NCI-H510A (cell line): ENCODE results near the gene CYP3A5.
"Not testable (repeated sequence)": the region's sequence is repeated elsewhere in the genome, so short reads cannot be mapped to it uniquely, and the experiment has no call there.

Experiments used
- DNase-seq: peaks from one replicate; lab custom pipeline; 2025; lab: John Stamatoyannopoulos, UW

The CYP3A5 gene

DNA sequence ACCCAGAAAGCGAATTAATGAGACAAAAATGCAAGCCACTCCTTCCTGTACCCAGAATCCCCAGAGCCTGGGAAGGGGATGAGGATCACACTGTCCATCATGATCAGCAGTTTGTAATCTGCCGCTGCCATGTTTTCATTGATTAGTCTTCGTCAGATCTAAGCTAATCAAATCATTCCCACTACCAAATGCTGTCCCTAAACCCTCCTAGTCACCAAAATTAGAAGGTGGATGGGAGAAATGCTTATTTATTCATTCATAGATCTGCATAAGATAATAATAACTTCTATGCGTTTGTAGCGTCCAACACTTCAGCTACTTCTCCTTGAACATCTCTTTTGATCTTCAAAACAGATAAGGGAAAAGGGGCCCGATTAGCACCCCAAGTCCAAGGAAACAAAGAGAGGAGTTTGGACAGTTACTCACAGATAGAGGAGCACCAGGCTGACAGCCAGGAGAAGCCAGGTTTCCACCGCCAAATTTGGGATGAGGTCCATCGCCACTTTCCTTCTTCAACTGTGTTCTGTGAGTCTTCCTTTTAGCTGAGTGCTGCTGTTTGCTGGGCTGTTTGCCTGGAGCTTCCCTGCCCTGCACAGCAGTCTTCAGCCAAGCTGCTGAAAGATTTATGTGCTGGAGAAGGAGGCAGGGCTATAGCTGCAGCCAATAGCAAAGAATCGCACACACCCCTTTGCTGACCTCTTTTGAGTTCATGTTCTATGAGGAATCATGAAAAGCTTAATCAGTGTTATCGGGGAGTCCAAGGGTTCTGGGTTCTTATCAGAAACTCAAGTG is at the start of gene CYP3A5:
Gene CYP3A5 (minus strand): TSS at position 597 of the 792 bp plus-strand sequence. CDS start 100 bp downstream, at position 497.
- DNase-seq = no peak

DNA sequence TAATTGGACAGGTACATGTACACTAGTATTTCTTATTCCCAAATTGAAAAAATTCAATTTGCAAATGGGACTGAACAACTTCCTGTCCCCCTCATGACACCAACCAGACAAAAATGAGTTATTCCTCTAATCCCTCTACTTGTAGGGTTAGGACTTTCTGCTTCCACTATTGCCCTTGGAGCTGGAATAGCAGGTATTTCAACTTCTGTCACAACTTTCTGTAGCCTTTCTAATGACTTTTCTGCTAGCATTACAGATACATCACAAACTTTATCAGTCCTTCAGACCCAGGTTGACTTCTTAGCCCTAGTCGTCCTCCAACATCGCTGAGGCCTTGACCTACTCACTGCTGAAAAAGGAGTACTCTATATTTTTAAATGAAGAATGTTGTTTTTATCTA is 48.8 kb upstream of the CYP3A5 start:
- no peak for DNase-seq

DNA sequence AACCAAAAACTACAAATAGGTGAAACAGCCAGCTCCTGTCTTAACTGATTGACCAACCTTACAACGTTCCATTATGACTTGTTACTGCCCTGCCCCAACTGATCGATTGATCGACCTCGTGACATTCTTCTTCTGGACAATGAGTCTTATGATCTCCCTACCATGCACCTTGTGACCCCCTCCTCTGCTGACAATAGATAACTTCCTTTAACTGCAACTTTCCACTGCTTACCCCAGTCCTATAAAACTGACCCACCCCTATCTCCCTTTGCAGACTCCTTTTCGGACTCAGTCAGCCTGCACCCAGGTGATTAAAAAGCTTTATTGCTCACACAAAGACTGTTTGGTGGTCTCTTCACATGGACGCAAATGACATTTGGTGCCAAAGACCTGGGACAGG is 43.4 kb upstream of the CYP3A5 start:
- not testable (repeated sequence) for DNase-seq

DNA sequence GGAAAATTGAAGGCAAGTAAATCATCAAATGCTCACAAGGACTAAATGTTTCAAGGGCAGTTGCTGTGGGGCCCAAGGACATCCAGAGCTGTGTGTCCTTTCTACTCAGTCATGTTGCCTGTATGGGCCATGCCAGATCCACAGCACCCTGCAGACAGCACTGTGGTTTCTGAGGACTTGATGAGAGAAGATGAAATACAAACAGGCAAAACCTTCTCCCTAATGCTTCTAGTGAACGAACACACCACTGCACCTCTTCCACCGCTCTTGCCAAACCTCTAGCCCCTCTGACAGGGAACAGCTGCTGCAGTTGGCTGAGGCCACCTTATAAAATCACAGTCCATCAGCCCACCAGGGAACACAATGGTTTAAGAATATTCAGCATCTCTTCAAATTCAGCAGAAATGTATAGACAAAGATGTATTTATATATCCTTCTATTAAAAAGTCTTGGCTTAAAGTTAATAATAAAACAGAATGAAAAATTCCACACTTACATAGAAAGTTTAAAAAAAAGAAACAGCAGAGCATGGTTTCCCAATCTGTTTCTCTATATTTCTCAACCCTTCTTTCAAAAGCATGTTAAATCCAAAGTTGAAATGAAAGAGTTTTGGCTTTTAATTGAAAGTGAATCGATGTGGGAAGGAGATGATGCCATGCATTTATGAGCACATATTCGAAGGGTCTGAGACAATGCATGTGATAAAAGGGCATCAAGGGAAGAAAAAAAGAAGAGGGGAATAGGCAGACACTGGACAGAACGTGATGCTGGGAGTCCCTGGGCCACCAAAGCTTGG is 41.2 kb upstream of the CYP3A5 start:
- DNase-seq = no peak

DNA sequence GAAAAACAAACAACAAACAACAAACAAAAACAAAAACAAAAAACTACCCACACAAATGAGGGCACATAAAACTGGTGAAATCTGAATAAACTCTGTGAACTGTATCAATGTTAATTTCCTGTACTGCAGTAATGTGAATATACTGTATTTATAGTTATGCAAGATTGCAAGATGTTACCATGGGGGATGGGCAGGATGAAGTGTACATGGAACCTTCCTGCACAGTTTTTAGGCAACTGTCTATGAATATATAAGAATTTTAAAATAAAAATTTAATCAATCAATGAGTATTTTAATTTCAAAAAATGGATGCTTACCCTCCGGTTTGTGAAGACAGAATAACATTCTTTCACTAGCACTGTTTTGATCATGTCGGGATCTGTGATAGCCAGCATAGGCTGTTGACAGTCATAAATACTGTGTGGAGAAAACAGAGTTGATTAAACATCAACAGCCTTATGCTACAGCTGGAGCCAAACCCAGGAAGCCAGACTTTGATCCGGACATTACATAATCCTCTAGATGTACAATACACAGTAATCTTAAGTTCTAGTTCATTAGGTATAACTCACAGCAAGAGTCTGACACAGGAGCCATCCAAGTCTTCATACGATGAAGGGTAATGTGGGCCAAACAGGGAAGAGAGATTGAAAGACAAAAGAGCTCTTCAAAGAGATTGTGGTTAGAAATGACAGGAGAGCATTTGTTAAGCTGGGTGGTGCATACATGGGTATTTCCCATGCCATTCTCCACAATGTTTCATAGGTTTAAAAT is 40.4 kb upstream of the CYP3A5 start:
- DNase-seq = no peak

DNA sequence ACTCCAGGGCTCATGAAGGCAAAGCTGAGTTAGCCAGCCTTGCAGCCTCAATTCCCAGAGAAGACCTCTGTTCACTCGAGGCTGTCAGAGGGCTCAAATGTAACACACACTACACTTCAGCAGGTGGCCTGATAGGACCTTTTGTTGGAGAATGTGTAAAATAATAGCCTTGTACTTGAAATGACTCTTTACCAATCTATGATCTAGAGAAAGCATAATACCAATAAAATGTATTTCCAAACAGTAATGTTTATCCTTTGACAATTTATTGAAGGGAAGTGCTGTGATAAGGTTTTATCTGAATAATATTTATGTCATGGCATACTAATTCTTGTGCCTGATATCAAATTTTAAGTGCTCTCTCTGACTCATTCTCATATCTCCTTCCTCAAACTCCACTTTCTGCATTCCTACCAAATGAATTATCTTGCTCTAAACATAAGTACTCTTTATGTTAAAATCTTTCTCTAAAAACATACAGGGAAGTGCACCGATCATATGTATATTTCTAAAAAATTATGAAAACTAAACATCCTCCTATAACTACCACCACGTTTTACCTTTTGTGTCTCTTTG is 34.3 kb upstream of the CYP3A5 start:
- no peak for DNase-seq

DNA sequence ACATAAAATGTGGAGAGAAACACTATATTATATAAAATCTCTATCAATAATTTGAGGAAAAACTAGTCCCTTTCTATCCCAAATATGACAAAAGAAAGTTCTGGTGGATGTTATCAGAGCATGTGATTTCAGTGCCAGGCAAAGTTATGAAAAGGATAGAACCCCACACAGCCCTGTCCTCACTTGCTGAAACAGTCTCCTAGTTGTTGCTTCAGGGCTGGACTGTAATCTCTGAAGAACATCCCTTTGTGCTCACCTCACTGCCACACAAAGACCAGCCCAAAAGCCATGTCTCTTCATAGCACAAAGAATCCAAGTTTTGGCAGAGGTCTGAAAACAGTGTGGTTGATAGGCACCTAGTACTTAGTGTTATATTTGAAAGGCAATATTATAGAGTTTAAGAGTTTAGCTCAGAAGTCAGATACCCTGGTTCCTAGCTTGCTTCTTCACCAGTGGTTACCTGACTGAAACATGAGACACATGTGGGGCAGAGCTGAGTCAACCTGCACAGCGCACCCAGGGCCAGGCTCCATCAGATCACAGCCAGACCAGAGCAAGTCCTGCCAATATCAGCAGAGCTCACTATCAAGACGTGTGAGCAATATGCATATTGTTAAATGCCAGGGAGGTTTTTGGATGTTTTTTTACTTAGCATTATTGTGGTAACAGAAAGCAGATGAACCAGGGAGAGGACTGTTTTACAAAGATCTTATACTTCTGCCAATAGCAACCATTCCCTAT is 30.2 kb upstream of the CYP3A5 start:
- no peak for DNase-seq

DNA sequence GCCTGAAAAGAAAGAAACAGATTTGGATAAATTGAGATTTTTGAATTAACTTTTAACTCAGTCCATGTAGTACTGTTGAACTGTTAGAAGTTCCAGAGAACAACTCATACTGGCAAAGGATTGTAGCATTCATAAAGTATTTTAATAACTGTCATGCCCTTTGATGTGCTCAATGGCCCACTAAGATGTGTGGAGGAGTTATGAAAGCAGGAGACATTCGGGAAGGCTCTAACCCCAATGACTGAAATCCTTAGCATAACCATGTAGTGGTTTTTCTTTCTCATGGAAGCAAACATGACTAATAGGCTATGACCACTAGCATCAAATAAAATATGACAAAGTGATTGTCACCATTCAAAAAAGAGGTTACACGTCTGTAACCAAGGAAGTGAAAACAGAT is 29.5 kb upstream of the CYP3A5 start:
- DNase-seq = no peak

DNA sequence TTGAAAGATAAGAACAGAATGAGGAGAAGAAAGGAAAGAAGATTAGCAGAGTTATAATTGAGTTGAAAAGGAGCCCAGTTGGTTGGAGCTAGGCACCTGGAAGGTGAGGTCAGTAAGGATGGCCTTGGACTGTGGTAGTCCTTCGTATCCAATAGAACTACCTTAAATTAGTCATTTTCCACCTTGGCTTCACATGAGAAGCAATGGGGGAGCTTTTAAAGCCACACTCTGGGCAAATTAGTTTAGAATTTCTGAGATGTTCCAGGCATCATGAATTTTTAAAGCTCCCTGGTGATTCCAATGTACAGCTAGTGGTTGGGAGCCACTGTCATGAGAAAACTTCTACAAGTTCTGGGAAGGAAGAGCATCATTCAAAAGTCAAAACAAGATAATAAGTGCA is 27.3 kb upstream of the CYP3A5 start:
- DNase-seq = no peak

DNA sequence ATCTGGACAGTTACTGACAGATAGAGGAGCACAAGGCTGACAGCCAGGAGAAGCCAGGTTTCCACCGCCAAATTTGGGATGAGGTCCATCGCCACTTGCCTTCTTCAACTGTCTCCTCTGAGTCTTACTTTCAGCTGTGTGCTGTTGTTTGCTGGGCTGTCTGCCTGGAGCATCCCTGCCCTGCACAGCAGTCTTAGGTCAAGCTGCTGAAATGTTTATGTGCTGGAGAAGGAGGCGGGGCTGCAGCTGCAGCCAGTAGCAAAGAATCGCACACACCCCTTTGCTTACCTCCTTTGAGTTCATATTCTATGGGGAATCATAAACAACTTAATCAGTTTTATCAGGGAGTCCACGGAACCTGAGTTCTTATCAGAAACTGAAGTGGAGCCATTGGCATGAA is 20.1 kb upstream of the CYP3A5 start:
- no peak for DNase-seq

DNA sequence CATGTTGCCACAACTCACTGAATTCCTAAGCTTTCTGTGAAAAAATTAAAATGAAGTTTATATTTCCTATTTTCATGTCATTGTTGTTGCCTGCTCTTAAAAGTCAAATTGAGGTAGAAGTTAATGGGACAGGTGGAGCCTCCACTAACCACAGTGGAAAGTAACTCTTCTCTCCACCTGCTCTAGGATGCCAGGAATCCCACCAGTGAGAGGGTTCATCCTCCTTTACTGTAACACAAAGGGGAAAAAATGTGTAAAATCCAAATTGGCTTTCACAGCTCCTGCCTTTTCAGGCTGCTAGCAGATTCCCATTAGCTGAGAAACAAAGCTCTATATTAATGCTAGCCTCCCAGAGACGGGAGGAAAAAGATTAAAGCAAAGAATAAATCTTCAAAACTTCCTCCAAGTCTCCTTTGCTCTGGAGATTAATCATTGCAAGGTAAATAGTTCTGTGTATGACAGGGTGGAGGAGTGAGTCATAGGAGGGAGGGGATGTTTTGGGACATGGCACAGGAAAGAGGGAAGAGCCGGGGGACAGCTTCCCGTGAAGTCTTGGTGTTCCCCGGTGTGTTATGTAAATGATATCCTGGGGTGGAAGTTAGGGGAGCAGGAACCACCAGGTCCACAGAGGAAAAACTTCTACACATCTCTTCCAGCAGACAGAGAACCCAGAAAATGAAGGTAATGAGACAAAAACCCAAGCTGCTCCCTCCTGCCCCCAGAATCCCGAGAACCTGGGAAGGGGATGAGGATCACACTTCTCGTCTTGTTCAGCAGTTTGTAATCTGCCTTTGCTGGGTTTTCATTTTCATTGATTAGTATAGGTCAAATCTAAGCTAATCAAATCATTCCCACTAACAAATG is 19.3 kb upstream of the CYP3A5 start:
- DNase-seq = not testable (repeated sequence)

DNA sequence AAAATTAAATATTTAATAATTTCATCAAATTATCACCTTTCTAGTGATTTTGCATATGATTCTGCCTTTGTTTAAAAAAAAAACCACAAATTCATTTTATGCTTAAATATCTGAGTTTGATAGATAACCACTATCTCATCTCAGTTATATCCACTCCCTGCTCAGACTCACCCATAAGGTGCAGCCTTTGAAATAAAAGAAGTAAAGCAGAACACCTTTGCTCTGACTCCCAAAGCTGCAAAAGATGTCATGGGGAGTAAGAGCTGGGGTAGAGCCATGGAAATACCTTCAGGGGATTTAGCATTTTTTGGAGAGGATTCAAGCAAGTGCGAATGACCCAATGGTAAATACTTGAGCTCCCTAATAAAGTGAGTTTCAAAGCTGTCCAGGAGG is 15.1 kb upstream of the CYP3A5 start:
- no peak for DNase-seq

DNA sequence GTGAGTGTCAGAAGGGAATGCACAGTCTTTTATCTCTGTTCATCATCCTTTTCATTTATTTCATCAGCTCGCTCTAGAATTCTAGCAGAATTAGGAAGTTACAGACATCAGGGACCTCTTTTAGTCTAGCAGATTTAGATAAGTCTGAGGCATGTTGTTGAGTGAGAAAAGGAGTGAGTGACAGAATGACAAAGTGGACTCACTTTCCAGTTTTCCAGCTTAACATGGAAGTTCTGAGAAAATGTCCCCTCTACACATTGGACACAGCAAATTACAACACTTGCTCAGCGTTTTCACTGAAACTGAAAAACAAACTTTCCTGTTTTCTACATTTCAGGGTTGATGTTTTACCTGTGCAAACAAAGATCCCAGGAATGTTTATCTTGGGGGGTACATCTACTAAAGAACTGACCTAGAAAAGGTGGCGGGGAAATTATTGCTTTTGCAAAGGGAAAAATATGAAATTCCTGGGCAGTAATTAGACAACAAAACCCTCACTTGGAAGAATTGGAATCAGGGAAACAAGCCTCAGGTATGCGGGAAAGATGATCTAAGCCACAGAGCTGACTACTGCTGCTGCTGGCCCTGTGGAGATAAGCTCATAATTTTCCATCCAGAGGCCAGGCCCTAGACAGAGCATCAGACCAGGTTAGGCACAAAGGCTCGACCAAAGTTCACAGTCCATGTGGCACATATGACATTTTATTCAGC is 14.6 kb upstream of the CYP3A5 start:
- no peak for DNase-seq

DNA sequence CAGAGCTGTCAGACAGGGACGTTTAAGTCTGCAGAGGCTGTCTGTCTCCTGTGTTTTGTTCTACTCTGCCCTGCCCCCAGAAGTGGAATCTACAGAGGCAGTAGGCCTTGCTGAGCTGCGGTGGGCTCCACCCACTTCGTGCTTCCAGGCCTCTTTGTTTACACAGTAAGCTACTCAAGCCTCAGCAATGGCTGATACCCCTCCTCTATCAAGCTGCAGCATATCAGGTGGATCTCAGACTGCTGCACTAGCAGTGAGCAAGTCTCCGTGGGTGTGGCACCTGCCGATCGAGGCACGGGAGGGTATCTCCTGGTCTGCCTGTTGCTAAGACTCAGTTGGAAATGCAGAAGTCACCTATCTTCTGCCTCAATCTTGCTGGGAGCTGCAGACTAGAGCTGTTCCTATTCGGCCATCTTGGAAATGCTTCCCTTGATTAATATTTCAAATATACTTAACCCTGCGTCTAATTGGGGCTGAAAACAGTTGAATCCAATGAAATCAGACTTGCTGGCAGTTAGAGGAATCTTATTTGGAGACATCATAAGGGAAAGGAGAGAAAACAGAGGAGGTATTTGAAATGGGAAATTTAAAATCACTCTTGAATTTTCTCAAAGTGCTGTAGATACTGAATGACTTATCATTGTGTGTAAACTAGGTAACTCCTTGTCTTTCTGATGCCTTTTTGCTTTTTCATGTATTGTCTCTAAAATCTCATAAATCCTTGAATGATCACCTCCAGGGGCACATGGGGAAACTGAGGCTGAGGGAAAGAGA is 13.8 kb upstream of the CYP3A5 start:
- peak; percentile 17 for DNase-seq

DNA sequence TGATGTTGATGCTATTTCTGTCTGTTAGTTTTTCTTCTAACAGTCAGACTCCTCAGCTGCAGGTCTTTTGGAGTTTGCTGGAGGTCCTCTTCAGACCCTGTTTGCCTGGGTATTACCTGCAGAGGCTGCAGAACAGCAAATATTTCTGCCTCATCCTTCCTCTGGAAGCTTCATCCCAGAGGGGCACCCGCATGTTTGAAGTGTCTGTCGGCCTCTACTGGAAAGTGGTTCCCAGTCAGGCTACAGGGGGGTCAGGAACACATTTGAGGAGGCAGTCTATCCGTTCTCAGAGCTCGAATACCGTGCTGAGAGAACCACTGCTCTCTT is 13.3 kb upstream of the CYP3A5 start:
- DNase-seq = no peak

DNA sequence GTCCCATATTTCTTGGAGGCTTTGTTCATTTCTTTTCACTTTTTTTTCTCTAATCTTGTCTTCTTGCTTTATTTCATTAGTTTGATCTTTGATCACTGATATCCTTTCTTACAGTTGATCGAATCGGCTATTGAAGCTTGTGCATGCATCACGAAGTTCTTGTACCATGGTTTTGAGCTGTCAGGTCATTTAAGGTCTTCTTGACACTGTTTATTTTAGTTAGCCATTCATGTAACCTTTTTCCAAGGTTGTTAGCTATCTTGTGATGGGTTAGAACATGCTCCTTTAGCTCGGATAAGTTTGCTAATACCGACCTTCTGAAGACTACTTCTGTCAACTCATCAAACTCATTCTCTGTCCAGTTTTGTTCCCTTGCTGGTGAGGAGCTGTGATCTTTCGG is 12.8 kb upstream of the CYP3A5 start:
- DNase-seq = not testable (repeated sequence)

DNA sequence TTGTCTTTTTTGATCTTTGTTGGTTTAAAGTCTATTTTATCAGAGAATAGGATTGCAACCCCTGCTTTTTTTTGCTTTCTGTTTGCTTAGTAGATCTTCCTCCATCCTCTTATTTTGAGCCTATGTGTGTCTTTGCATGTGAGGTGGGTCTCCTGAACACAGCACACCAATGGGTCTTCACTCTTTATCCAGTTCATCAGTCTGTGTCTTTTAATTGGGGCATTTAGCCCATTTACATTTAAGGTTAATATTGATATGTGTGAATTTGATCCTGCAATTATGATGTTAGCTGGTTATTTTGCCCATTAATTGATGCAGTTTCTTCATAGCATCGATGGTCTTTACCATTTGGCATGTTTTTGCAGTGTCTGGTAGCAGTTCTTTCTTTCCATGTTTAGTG is 11.9 kb upstream of the CYP3A5 start:
- DNase-seq = not testable (repeated sequence)

DNA sequence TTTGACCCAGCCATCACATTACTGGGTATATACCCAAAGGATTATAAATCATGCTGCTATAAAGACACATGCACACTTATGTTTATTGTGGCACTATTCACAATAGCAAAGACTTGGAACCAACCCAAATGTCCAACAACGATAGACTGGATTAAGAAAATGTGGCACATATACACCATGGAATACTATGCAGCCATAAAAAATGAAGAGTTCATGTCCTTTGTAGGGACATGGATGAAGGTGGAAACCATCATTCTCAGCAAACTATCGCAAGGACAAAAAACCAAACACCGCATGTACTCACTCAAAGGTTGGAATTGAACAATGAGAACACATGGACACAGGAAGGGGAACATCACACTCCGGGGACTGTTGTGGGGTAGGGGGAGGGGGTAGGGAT is 11.1 kb upstream of the CYP3A5 start:
- not testable (repeated sequence) for DNase-seq
